Measurements from ENCODE around the gene NR2F1. TPM values are rescaled to one million over a fixed set of nuclear protein-coding genes. Genes with fewer than 3 reads are reported as not detected.

Gene NR2F1
- total RNA-seq, 1 experiment from 2014 or later: 1.4 TPM

DNA sequence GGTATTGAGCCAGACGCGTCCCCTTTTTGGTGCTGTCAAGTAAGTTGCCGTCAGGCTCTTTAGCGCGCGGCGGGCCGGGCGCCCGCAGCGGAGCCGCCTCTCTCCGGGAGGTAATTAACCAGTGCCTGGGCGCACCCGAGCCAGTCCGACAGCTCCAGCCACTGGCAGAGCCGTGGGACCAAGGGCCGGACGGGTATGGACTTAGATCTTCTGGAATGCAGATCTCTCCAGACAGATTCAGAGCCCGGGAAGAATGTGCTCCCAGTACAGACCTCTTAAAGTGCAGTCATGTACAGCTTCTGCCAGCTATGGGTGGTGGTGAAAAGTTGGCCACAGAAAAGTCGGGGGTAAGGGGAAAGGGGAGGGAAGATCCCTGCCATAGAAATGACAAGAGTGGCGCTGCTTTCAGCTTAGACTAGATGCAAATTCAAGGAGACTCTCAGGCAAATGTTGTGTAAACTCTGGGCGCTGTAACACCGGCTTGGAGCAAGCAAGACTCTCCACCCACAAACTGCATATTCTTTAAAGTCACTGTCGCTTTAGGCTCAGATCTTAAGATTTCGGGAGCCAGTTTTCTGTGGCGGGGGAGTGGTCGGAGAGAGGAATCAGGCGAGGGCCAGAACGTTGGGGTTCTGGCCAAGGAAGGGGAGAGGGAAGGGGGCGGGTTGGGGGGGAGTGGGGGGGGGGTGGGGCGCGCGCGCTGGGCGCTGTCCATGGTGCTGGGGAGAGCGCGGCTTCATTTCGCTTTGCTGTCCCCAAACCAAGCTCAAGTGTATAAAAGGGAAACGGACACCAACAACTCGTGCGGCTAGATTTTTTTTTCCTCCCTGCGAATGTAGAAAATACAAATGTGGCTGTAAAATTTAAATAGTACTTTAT is 29.2 kb downstream of the NR2F1 start:
- H3K4me1 Mint-ChIP-seq (ENCODE audit: insufficient read depth, unreplicated experiment): peaks cover 10% of the 10 kb centered on the region
- no peaks in the 10 kb centered on the region for H3K36me3 Mint-ChIP-seq (ENCODE audit: insufficient read depth, unreplicated experiment)
- H3K9me3 Mint-ChIP-seq (ENCODE audit: unreplicated experiment): no peaks in the 10 kb centered on the region
- no peak overlapping the region for H3K4me3 Mint-ChIP-seq (ENCODE audit: unreplicated experiment)
- DNase-seq (ENCODE audit: unreplicated experiment): no peak
- intact Hi-C loops (cut with micrococcal nuclease): no loop called here
- BruUV-seq (replicated peaks): no TSS peak
- POLR2A ChIA-PET: interaction anchor here (1.0 kb wide), 1 partner anchor 177 kb away, joined by 4 read pairs; no protein-coding TSS in a partner anchor
- H3K27ac Mint-ChIP-seq (ENCODE audit: low read depth, unreplicated experiment): no peak overlapping the region
- CTCF ChIA-PET: interaction anchor here (0.8 to 2.2 kb wide), 3 partner anchors 10 to 189 kb away, joined by 3 to 6 read pairs (median 5); no protein-coding TSS in a partner anchor
- H3K27me3 Mint-ChIP-seq (ENCODE audit: insufficient read depth, unreplicated experiment): peaks cover 68% of the 10 kb centered on the region
- TF ChIP-seq, protein P1, sequence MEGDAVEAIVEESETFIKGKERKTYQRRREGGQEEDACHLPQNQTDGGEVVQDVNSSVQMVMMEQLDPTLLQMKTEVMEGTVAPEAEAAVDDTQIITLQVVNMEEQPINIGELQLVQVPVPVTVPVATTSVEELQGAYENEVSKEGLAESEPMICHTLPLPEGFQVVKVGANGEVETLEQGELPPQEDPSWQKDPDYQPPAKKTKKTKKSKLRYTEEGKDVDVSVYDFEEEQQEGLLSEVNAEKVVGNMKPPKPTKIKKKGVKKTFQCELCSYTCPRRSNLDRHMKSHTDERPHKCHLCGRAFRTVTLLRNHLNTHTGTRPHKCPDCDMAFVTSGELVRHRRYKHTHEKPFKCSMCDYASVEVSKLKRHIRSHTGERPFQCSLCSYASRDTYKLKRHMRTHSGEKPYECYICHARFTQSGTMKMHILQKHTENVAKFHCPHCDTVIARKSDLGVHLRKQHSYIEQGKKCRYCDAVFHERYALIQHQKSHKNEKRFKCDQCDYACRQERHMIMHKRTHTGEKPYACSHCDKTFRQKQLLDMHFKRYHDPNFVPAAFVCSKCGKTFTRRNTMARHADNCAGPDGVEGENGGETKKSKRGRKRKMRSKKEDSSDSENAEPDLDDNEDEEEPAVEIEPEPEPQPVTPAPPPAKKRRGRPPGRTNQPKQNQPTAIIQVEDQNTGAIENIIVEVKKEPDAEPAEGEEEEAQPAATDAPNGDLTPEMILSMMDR (IDR thresholded peaks at IDR 0.05; ENCODE audit: unreplicated experiment): no peak

DNA sequence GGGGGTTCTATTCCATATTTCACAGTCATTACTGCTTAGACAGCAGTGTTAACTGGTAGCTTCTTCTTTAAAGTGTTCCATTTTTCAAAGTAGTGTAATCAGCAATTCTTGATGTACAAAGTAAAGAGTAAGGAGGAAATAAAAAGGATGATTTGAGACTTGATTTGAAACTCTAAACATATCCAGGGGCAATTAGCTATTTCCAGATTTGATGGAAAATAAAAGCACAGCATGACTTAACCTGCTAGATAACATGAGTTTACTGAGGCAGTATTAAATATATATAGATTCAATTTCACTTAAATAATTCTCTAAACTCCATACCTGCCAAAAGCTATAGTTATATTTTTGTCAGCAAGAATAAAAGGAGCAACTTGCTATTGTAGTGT is 29.8 kb downstream of the NR2F1 start:
- Mint-ChIP-seq H3K36me3 (ENCODE audit: insufficient read depth, unreplicated experiment) (no peaks in the 10 kb centered on the region), H3K27ac (ENCODE audit: low read depth, unreplicated experiment) (no peak overlapping the region), H3K9me3 (ENCODE audit: unreplicated experiment) (no peaks in the 10 kb centered on the region), H3K4me1 (ENCODE audit: insufficient read depth, unreplicated experiment) (peaks cover 3% of the 10 kb centered on the region), H3K4me3 (ENCODE audit: unreplicated experiment) (no peak overlapping the region), H3K27me3 (ENCODE audit: insufficient read depth, unreplicated experiment) (peaks cover 62% of the 10 kb centered on the region)
- ChIA-PET POLR2A (interaction anchor here (1.0 kb wide), 1 partner anchor 176 kb away, joined by 4 read pairs; no protein-coding TSS in a partner anchor), CTCF (interaction anchor here (0.8 to 2.2 kb wide), 3 partner anchors 9 to 188 kb away, joined by 3 to 6 read pairs (median 5); no protein-coding TSS in a partner anchor)
- DNase-seq (ENCODE audit: unreplicated experiment): no peak
- TF ChIP-seq, protein P1 (IDR thresholded peaks at IDR 0.05; ENCODE audit: unreplicated experiment): no peak
- intact Hi-C loops (cut with micrococcal nuclease): no loop called here
- BruUV-seq (replicated peaks): no TSS peak

DNA sequence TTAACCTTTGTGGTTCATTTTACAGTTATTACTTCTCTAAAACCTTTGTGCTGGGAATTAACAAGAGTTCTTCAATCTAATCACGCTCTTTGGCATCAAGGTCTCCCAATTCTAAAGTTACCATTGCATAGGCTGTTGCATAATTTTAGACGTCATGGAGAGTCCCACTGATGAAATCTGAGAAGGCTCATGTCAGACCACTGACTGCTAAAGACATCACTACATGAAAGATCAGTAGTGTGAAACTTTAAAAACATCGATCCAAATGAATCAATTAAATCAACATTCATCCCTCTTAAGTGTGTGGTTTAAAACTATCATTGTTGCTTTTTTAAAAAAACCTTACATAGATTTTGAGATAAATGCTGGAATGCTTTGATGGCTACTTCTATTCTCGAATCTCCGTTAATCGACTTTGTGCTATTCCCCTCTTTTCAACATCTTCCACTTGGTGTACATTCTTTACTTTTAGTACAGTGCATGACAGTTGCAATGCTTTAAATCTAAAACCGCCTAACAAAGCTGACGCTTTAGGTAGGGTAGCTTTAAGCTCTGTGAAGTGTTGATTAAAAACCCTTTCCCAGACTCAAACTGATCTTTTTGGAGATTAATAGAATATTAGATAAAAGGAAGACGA is 33.6 kb downstream of the NR2F1 start:
- no TSS peak for BruUV-seq (replicated peaks)
- Mint-ChIP-seq H3K27ac (ENCODE audit: low read depth, unreplicated experiment) (no peak overlapping the region), H3K27me3 (ENCODE audit: insufficient read depth, unreplicated experiment) (peaks cover 25% of the 10 kb centered on the region), H3K36me3 (ENCODE audit: insufficient read depth, unreplicated experiment) (peaks cover 7% of the 10 kb centered on the region), H3K4me3 (ENCODE audit: unreplicated experiment) (no peak overlapping the region), H3K9me3 (ENCODE audit: unreplicated experiment) (no peaks in the 10 kb centered on the region), H3K4me1 (ENCODE audit: insufficient read depth, unreplicated experiment) (peaks cover 6% of the 10 kb centered on the region)
- POLR2A ChIA-PET: no interaction called here
- CTCF ChIA-PET: interaction anchor here (0.5 to 4.2 kb wide), 3 partner anchors 9 to 171 kb away, joined by 4 to 26 read pairs (median 4); no protein-coding TSS in a partner anchor
- TF ChIP-seq, protein P1 (IDR thresholded peaks at IDR 0.05; ENCODE audit: unreplicated experiment): no peak
- intact Hi-C loops (cut with micrococcal nuclease): no loop called here
- DNase-seq (ENCODE audit: unreplicated experiment): no peak
